Mesendoderm (in vitro differentiated cells): ENCODE results near the gene SRSF7.

ENCODE experiments used
- DNase-seq: peaks from one replicate; pipeline ENCODE4 v3.0.0; 2013
- H2AK5ac ChIP-seq: 2 replicates; pipeline ENCODE4 v1.6.1; 2013; ENCODE audit warnings: low read length, inconsistent platforms
- H2BK120ac ChIP-seq: 2 replicates; pipeline ENCODE4 v1.6.1; 2013; ENCODE audit warnings: low read depth, mild to moderate bottlenecking, low read length, moderate library complexity, mixed read lengths
- H2BK15ac ChIP-seq: replicated peaks from 2 replicates; pipeline ENCODE4 v1.6.1; 2013; ENCODE audit warnings: low read depth, mild to moderate bottlenecking, moderate library complexity
- H2BK5ac ChIP-seq: 2 replicates; pipeline ENCODE4 v1.6.1; 2013; ENCODE audit warnings: low read length, inconsistent platforms
- H3K18ac ChIP-seq: 2 replicates; pipeline ENCODE4 v1.6.1; 2013; ENCODE audit warnings: mild to moderate bottlenecking, low read length, mixed read lengths
- H3K23ac ChIP-seq: one replicate; pipeline ENCODE4 v1.6.1; 2013; ENCODE audit warnings: low read length
- H3K27ac ChIP-seq: 2 replicates; pipeline ENCODE4 v1.5.1; 2013; ENCODE audit warnings: low read depth, mild to moderate bottlenecking, inconsistent platforms, low read length, moderate library complexity
- H3K27me3 ChIP-seq: 2 replicates; pipeline ENCODE4 v1.6.1; 2013; ENCODE audit warnings: low read length, control low read depth, mild to moderate bottlenecking, inconsistent platforms; ENCODE audit not compliant: insufficient read depth, poor library complexity
- H3K36me3 ChIP-seq: 2 replicates; pipeline ENCODE4 v1.6.1; 2013; ENCODE audit warnings: low read length, inconsistent platforms; ENCODE audit not compliant: control insufficient read depth, insufficient read depth
- H3K4ac ChIP-seq: one replicate; pipeline ENCODE4 v1.6.1; 2013; ENCODE audit warnings: low read depth, mild to moderate bottlenecking, low read length, moderate library complexity
- H3K4me1 ChIP-seq: 2 replicates; pipeline ENCODE4 v1.6.1; 2013; ENCODE audit warnings: low read depth, low read length, inconsistent platforms; ENCODE audit not compliant: control insufficient read depth
- H3K4me2 ChIP-seq: 2 replicates; pipeline ENCODE4 v1.6.1; 2013; ENCODE audit warnings: low read length
- H3K4me3 ChIP-seq: 2 replicates; pipeline ENCODE4 v1.5.1; 2013; ENCODE audit warnings: mild to moderate bottlenecking, low read length
- H3K56ac ChIP-seq: one replicate; pipeline ENCODE4 v1.6.1; 2013; ENCODE audit warnings: low read length
- H3K79me1 ChIP-seq: 2 replicates; pipeline ENCODE4 v1.6.1; 2013; ENCODE audit warnings: low read length, inconsistent platforms
- H3K79me2 ChIP-seq: 2 replicates; pipeline ENCODE4 v1.6.1; 2013; ENCODE audit warnings: mild to moderate bottlenecking, low read length; ENCODE audit not compliant: control insufficient read depth, insufficient read depth
- H3K9ac ChIP-seq: 2 replicates; pipeline ENCODE4 v1.6.1; 2013; ENCODE audit warnings: low read length, inconsistent platforms
- H4K5ac ChIP-seq: one replicate; pipeline ENCODE4 v1.6.1; 2013; ENCODE audit warnings: low read length
- H4K8ac ChIP-seq: one replicate; pipeline ENCODE4 v1.6.1; 2013; ENCODE audit warnings: low read depth, mild to moderate bottlenecking, control low read depth, low read length, moderate library complexity
- WGBS: extraction: QIAGEN DNeasy Blood & Tissue Kit; methylation state at CpG from one replicate; pipeline ENCODE4 v1.1.7; 2013; ENCODE audit warnings: low lambda C conversion rate, missing lambda C conversion rate; ENCODE audit not compliant: insufficient coverage; ENCODE audit errors: extremely low coverage; 5-methylcytosine and 5-hydroxymethylcytosine counted together

SRSF7 gene

GRCh38 chr2:38728694-38729093 is 22.5 kb downstream of the SRSF7 start:
- no peak overlapping the region for H4K8ac ChIP-seq

GRCh38 chr2:38727661-38728060 is 23.5 kb downstream of the SRSF7 start:
- Histone ChIP-seq H3K4me1 (no peaks in the 10 kb centered on the region), H3K79me2 (no peaks in the 10 kb centered on the region), H3K27ac (no peak overlapping the region), H3K36me3 (no peaks in the 10 kb centered on the region), H2BK120ac (no peak overlapping the region), H3K4me3 (no peak overlapping the region), H3K79me1 (no peaks in the 10 kb centered on the region), H2BK5ac (no peak overlapping the region), H3K4ac (no peak overlapping the region), H3K56ac (no peak overlapping the region), H2AK5ac (no peak overlapping the region), H4K5ac (no peak overlapping the region), H3K4me2 (no peak overlapping the region), H2BK15ac (no peak overlapping the region), H3K18ac (no peak overlapping the region), H3K9ac (no peak overlapping the region), H3K27me3 (no peaks in the 10 kb centered on the region), H3K23ac (no peak overlapping the region), H4K8ac (no peak overlapping the region)
- no CpG with 5 or more reads among the region's 1 CpG for whole genome bisulfite sequencing
- DNase-seq: no peak

More at GRCh38 chr2:38728694-38729093, 22.5 kb downstream of the SRSF7 start:
- Histone ChIP-seq H2BK5ac (no peak overlapping the region), H3K4me2 (no peak overlapping the region), H2AK5ac (no peak overlapping the region), H3K56ac (no peak overlapping the region), H3K4me1 (no peaks in the 10 kb centered on the region), H3K23ac (no peak overlapping the region), H2BK15ac (no peak overlapping the region), H3K79me2 (no peaks in the 10 kb centered on the region), H3K27ac (no peak overlapping the region), H3K79me1 (no peaks in the 10 kb centered on the region), H2BK120ac (no peak overlapping the region), H4K5ac (no peak overlapping the region), H3K36me3 (no peaks in the 10 kb centered on the region), H3K4me3 (no peak overlapping the region), H3K18ac (no peak overlapping the region), H3K27me3 (no peaks in the 10 kb centered on the region), H3K9ac (no peak overlapping the region), H3K4ac (no peak overlapping the region)
- no CpG with 5 or more reads among the region's 2 CpGs for WGBS
- no peak for DNase-seq

- H2BK15ac ChIP-seq: no peak overlapping the region
- no peak overlapping the region for H4K5ac ChIP-seq
- no peak for DNase-seq
- H3K56ac ChIP-seq: no peak overlapping the region
- peaks cover 2% of the 10 kb centered on the region for H3K79me1 ChIP-seq
- H2BK120ac ChIP-seq: no peak overlapping the region
- H4K8ac ChIP-seq: no peak overlapping the region
- H3K4me3 ChIP-seq: no peak overlapping the region
- H3K79me2 ChIP-seq: no peaks in the 10 kb centered on the region
- no peak overlapping the region for H3K27ac ChIP-seq
- no peaks in the 10 kb centered on the region for H3K36me3 ChIP-seq
- H2BK5ac ChIP-seq: no peak overlapping the region
- H3K9ac ChIP-seq: no peak overlapping the region
- no peak overlapping the region for H2AK5ac ChIP-seq
- no peak overlapping the region for H3K4ac ChIP-seq
- H3K23ac ChIP-seq: no peak overlapping the region
- peaks cover 3% of the 10 kb centered on the region for H3K4me1 ChIP-seq
- H3K4me2 ChIP-seq: no peak overlapping the region
- H3K18ac ChIP-seq: no peak overlapping the region
- H3K27me3 ChIP-seq: no peaks in the 10 kb centered on the region
- no CpG with 5 or more reads among the region's 7 CpGs for WGBS
Measured at GRCh38 chr2:38723173-38723572, 28.0 kb downstream of the SRSF7 start.

GRCh38 chr2:38722271-38723061 is 28.7 kb downstream of the SRSF7 start:
- WGBS: no CpG with 5 or more reads among the region's 9 CpGs
- Histone ChIP-seq H3K18ac (no peak overlapping the region), H2BK15ac (no peak overlapping the region), H2BK5ac (no peak overlapping the region), H4K8ac (no peak overlapping the region), H3K56ac (no peak overlapping the region), H3K23ac (no peak overlapping the region), H2AK5ac (no peak overlapping the region), H4K5ac (no peak overlapping the region), H3K9ac (no peak overlapping the region), H3K4me3 (no peak overlapping the region), H3K79me2 (no peaks in the 10 kb centered on the region), H3K36me3 (no peaks in the 10 kb centered on the region), H3K4me2 (no peak overlapping the region), H3K79me1 (peaks cover 2% of the 10 kb centered on the region), H3K27ac (no peak overlapping the region), H3K4ac (no peak overlapping the region), H3K4me1 (peaks cover 3% of the 10 kb centered on the region), H2BK120ac (no peak overlapping the region), H3K27me3 (no peaks in the 10 kb centered on the region)
- DNase-seq: no peak

- no peaks in the 10 kb centered on the region for H3K36me3 ChIP-seq
- no peak overlapping the region for H3K27ac ChIP-seq
- H3K79me1 ChIP-seq: peaks cover 2% of the 10 kb centered on the region
- no peak overlapping the region for H2BK5ac ChIP-seq
- no peak overlapping the region for H4K8ac ChIP-seq
- no peak overlapping the region for H3K4ac ChIP-seq
- H3K56ac ChIP-seq: no peak overlapping the region
- no peak overlapping the region for H3K4me3 ChIP-seq
- H3K9ac ChIP-seq: no peak overlapping the region
- no peak overlapping the region for H4K5ac ChIP-seq
- H3K23ac ChIP-seq: peak overlapping the region; percentile 80
- H3K4me2 ChIP-seq: no peak overlapping the region
- H3K18ac ChIP-seq: no peak overlapping the region
- H2BK15ac ChIP-seq: no peak overlapping the region
- no peaks in the 10 kb centered on the region for H3K79me2 ChIP-seq
- WGBS: no CpG with 5 or more reads among the region's 4 CpGs
- H3K4me1 ChIP-seq: peaks cover 3% of the 10 kb centered on the region
- DNase-seq: peak; percentile 54
- H2AK5ac ChIP-seq: peak overlapping the region; percentile 43
- no peaks in the 10 kb centered on the region for H3K27me3 ChIP-seq
- no peak overlapping the region for H2BK120ac ChIP-seq
Measured at GRCh38 chr2:38720613-38721241, 30.4 kb downstream of the SRSF7 start.
